ENCODE data around the gene CELA2A.

Gene CELA2A

GRCh38 chr1:15456313-15456954 is at the start of gene CELA2A:
Gene CELA2A, plus strand, starts transcription at chr1:15456732. Its CDS starts 22 bp downstream, at chr1:15456754.
- in situ Hi-C loops (cut with HindIII; ENCODE audit: low pct_unique_long_range_greater_than_20kb, low sequenced_read_pairs), result no loop called here
- no peak for TF ChIP-seq JUND (IDR thresholded peaks at IDR 0.05; ENCODE audit: low read depth)

GRCh38 chr1:15407580-15407979 is 49.0 kb upstream of the CELA2A start:
- in situ Hi-C loops (cut with HindIII; ENCODE audit: low pct_unique_long_range_greater_than_20kb, low sequenced_read_pairs), result no loop called here
- no peak for DNase-seq (ENCODE audit: low read depth in 1 of 2, low spot score in 1 of 2)
- TF ChIP-seq JUND (IDR thresholded peaks at IDR 0.05; ENCODE audit: low read depth), result no peak

More at GRCh38 chr1:15456313-15456954, at the start of gene CELA2A:
- no peak for DNase-seq (ENCODE audit: low read depth in 1 of 2, low spot score in 1 of 2)

DNA sequence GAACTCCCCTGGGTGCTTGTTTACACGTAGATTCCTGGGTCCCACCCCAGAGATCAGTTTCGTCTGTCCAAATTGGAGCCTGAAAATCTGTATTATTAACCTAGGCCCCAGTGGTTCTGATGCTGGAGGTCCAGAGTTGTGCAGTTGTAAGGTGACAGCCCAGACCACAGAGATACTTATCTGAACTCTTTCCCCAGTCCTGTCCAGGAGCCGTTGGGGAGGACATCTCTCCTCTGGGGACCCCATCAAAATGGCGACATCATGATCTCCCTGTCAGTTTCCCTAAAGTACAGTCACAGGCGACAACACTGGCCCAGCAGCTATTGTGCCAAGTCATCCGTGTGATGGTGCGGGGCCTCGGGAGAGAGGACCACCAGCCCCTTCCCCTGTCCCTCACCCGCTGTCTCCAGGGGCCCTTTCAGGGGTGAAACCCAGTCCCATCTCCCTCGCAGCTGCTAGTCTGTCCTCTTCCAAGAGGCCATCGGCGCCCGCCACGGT is 47.6 kb upstream of the CELA2A start:
- in situ Hi-C loops (cut with HindIII; ENCODE audit: low pct_unique_long_range_greater_than_20kb, low sequenced_read_pairs), result no loop called here
- DNase-seq (ENCODE audit: low read depth in 1 of 2, low spot score in 1 of 2), result no peak
- TF ChIP-seq JUND (IDR thresholded peaks at IDR 0.05; ENCODE audit: low read depth), result no peak

DNA sequence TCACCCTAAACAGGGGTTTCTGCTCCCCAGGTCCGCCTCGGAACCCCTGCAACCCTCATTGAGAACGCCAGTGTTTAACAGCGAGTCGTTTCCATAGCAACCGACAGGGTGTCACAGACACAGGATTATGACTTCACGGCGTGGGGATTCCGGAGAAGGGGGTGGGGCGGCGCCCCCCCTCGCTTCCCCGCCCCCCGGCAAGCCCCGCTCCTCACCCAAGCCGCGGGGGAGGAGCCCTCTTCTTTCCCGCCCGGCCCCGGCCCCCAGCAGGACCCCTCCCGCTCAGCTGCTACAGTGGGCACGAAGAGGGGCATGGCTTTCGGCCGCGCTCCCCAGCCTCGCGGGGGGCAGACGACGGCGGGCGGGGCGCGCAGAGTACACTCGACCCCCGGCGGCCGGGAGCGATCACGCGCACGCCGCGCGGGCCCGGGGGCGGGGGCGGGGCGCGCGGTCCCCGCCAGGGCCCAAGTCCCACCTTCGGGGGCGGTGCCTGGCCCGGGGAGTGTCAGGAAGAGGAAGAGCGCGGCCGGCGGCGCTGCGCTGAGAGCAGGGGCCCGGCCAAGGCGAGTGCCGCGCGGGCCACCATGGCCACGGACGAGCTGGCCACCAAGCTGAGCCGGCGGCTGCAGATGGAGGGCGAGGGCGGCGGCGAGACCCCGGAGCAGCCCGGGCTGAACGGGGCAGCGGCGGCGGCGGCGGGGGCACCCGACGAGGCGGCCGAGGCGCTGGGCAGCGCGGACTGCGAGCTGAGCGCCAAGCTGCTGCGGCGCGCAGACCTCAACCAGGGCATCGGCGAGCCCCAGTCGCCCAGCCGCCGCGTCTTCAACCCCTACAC is 46.9 kb upstream of the CELA2A start, which contains the start of gene EFHD2:
TSS of gene EFHD2 (plus strand) at position 501 of the 835 bp plus-strand sequence. CDS start at position 585, 84 bp downstream.
- peak; percentile 73 to 86 for DNase-seq (ENCODE audit: low read depth in 1 of 2, low spot score in 1 of 2)
- TF ChIP-seq JUND (IDR thresholded peaks at IDR 0.05; ENCODE audit: low read depth), result no peak
- in situ Hi-C loops (cut with HindIII; ENCODE audit: low pct_unique_long_range_greater_than_20kb, low sequenced_read_pairs), result no loop called here

- TF ChIP-seq JUND (IDR thresholded peaks at IDR 0.05; ENCODE audit: low read depth), result no peak
- DNase-seq (ENCODE audit: low read depth in 1 of 2, low spot score in 1 of 2), result no peak
- in situ Hi-C loops (cut with HindIII; ENCODE audit: low pct_unique_long_range_greater_than_20kb, low sequenced_read_pairs), result no loop called here
These were observed 46.2 kb upstream of the CELA2A start for GRCh38 chr1:15410223-15410883.

- no peak for DNase-seq (ENCODE audit: low read depth in 1 of 2, low spot score in 1 of 2)
- TF ChIP-seq JUND (IDR thresholded peaks at IDR 0.05; ENCODE audit: low read depth), result no peak
- in situ Hi-C loops (cut with HindIII; ENCODE audit: low pct_unique_long_range_greater_than_20kb, low sequenced_read_pairs), result no loop called here
These were observed 45.7 kb upstream of the CELA2A start for GRCh38 chr1:15410884-15411245.

- in situ Hi-C loops (cut with HindIII; ENCODE audit: low pct_unique_long_range_greater_than_20kb, low sequenced_read_pairs), result no loop called here
- no peak for TF ChIP-seq JUND (IDR thresholded peaks at IDR 0.05; ENCODE audit: low read depth)
- DNase-seq (ENCODE audit: low read depth in 1 of 2, low spot score in 1 of 2), result no peak
These were observed 44.9 kb upstream of the CELA2A start for GRCh38 chr1:15411593-15412137.

- TF ChIP-seq JUND (IDR thresholded peaks at IDR 0.05; ENCODE audit: low read depth), result no peak
- in situ Hi-C loops (cut with HindIII; ENCODE audit: low pct_unique_long_range_greater_than_20kb, low sequenced_read_pairs), result no loop called here
- no peak for DNase-seq (ENCODE audit: low read depth in 1 of 2, low spot score in 1 of 2)
These were observed 44.2 kb upstream of the CELA2A start for GRCh38 chr1:15412175-15412800.

DNA sequence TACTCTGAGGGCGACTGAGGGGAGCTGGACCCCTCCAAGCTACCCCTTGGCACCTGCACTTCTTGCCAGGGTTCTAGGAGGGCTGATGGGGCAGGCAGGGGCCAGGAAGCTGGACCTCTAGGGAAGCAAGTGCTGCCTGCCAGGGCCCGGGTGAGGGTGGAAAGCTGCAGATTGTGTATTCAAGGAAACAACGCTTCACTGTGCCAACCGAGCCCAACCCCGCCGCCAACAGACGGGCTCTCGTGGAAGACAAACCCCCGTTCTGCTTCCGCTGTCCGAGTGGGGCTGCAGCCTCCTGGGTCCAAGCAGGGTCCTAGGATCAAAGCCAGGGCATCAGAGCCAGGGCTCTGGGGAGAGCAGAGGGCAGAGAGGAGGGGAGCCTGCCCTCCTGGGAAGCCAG is 43.7 kb upstream of the CELA2A start:
- DNase-seq (ENCODE audit: low read depth in 1 of 2, low spot score in 1 of 2), result no peak
- in situ Hi-C loops (cut with HindIII; ENCODE audit: low pct_unique_long_range_greater_than_20kb, low sequenced_read_pairs), result no loop called here
- TF ChIP-seq JUND (IDR thresholded peaks at IDR 0.05; ENCODE audit: low read depth), result no peak

- no peak for DNase-seq (ENCODE audit: low read depth in 1 of 2, low spot score in 1 of 2)
- in situ Hi-C loops (cut with HindIII; ENCODE audit: low pct_unique_long_range_greater_than_20kb, low sequenced_read_pairs), result no loop called here
- no peak for TF ChIP-seq JUND (IDR thresholded peaks at IDR 0.05; ENCODE audit: low read depth)
These were observed 42.7 kb upstream of the CELA2A start for GRCh38 chr1:15413563-15414444.

- in situ Hi-C loops (cut with HindIII; ENCODE audit: low pct_unique_long_range_greater_than_20kb, low sequenced_read_pairs), result no loop called here
- no peak for DNase-seq (ENCODE audit: low read depth in 1 of 2, low spot score in 1 of 2)
- TF ChIP-seq JUND (IDR thresholded peaks at IDR 0.05; ENCODE audit: low read depth), result no peak
These were observed 42.0 kb upstream of the CELA2A start for GRCh38 chr1:15414445-15414983.
